Uterus (tissue), 4 donors: ENCODE data around the gene ZNF521. TPM values are rescaled to one million over a fixed set of nuclear protein-coding genes. Genes with fewer than 3 reads are reported as not detected.

ENCODE experiments used
- DNase-seq, 2 donors: peaks; one replicate each; pipeline ENCODE4 v3.0.0-alpha.2; 2019 to 2020
- H3K27ac ChIP-seq, 2 donors: fragments of 200-600 bp; sonication (generic); 1 replicate in 1 of 2; 2 replicates in 1 of 2; pipeline ENCODE4 v1.5.1; 2016 to 2018
- H3K27me3 ChIP-seq, 2 donors: fragments of 200-600 bp; sonication (generic); one replicate each; pipeline ENCODE4 v1.5.1; 2018 to 2019; ENCODE audit warnings: control low read depth in 1 of 2
- H3K36me3 ChIP-seq, 2 donors: fragments of 200-600 bp; sonication (generic); one replicate each; pipeline ENCODE4 v1.5.1; 2019; ENCODE audit warnings: control low read depth in 1 of 2
- H3K4me1 ChIP-seq, 2 donors: fragments of 200-600 bp; sonication (generic); one replicate each; pipeline ENCODE4 v1.5.1; 2018 to 2019; ENCODE audit warnings: control low read depth in 1 of 2
- H3K4me3 ChIP-seq, 2 donors: fragments of 200-600 bp; sonication (generic); 1 replicate in 1 of 2; 2 replicates in 1 of 2; pipeline ENCODE4 v1.5.1; 2018 to 2019; ENCODE audit warnings: mild to moderate bottlenecking in 1 of 2
- H3K9me3 ChIP-seq, 2 donors: fragments of 200-600 bp; sonication (generic); one replicate each; pipeline ENCODE4 v1.5.1; 2019; ENCODE audit warnings: control low read depth in 1 of 2
- POLR2A ChIP-seq, 2 donors: fragments of 450-650 bp; IDR thresholded peaks; one replicate each; pipeline ENCODE4 v1.6.1; 2016; ENCODE audit warnings: antibody characterized with exemption in 2 of 2, mild to moderate bottlenecking in 1 of 2, moderate library complexity in 1 of 2
- intact Hi-C: fragments of 100-400 bp; cut with DNase I; formaldehyde crosslinking; loops from one replicate; pipeline ENCODE4 v1.15.1; 2023; ENCODE audit warnings: low total_unique reads
- total RNA-seq, 4 donors: library from RNA; depleted of rRNA in 3 of 4; stranded (reverse); fragments of >200 nt in 3 of 4; gene quantifications; one replicate each; pipeline versions ENCODE4 v1.1.0 to v1.2.4, GENCODE V29; 2014 to 2023
- TF ChIP-seq, protein P1 (sequence below), 4 experiments: fragments of 200-600 bp in 2 of 4; fragments of 450-650 bp in 2 of 4; sonication (generic) in 2 of 4; IDR thresholded peaks; one replicate each; pipeline ENCODE4 v1.5.1; 2016 to 2019; ENCODE audit warnings: antibody characterized with exemption in 4 of 4, mild to moderate bottlenecking in 2 of 4, moderate library complexity in 1 of 4
- donor health status: DM: yes; HTN: yes; CAD: no.

Gene ZNF521
- total RNA-seq, 4 donors from 2014 or later: 47.4 to 116 (median 72.8) TPM

DNA sequence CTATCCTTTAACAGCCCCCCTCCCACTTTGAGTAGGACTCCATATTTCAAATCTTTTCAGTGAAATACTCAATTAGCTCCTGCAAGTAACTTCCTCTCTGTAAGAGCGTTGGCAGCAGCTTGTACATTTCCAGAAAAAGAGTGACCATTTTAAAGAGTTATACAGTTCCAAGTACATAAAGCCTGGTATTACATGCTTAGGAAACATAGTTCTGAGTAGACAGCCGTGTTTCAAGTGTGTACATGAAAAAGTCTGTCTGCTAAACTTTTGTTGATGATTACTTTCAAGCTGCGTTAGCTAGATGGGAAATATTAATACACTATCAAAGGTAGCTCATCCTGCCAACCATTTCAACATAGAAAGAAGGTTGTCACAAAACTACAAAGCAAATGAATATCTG is 112.8 kb downstream of the ZNF521 start:
- TF ChIP-seq, protein P1, sequence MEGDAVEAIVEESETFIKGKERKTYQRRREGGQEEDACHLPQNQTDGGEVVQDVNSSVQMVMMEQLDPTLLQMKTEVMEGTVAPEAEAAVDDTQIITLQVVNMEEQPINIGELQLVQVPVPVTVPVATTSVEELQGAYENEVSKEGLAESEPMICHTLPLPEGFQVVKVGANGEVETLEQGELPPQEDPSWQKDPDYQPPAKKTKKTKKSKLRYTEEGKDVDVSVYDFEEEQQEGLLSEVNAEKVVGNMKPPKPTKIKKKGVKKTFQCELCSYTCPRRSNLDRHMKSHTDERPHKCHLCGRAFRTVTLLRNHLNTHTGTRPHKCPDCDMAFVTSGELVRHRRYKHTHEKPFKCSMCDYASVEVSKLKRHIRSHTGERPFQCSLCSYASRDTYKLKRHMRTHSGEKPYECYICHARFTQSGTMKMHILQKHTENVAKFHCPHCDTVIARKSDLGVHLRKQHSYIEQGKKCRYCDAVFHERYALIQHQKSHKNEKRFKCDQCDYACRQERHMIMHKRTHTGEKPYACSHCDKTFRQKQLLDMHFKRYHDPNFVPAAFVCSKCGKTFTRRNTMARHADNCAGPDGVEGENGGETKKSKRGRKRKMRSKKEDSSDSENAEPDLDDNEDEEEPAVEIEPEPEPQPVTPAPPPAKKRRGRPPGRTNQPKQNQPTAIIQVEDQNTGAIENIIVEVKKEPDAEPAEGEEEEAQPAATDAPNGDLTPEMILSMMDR (IDR thresholded peaks at IDR 0.05): no peak
- TF ChIP-seq POLR2A (IDR thresholded peaks at IDR 0.05): no peak
- Histone ChIP-seq H3K4me1 (no peaks in the 10 kb centered on the region), H3K27ac (peak overlapping the region; percentile 15 to 25), H3K9me3 (no peaks in the 10 kb centered on the region), H3K27me3 (no peaks in the 10 kb centered on the region), H3K36me3 (no peaks in the 10 kb centered on the region), H3K4me3 (no peak overlapping the region)
- DNase-seq: no peak
- intact Hi-C loops: loop anchor here (10.0 kb wide), 2 partner anchors 46 to 106 kb away; no protein-coding TSS in a partner anchor

DNA sequence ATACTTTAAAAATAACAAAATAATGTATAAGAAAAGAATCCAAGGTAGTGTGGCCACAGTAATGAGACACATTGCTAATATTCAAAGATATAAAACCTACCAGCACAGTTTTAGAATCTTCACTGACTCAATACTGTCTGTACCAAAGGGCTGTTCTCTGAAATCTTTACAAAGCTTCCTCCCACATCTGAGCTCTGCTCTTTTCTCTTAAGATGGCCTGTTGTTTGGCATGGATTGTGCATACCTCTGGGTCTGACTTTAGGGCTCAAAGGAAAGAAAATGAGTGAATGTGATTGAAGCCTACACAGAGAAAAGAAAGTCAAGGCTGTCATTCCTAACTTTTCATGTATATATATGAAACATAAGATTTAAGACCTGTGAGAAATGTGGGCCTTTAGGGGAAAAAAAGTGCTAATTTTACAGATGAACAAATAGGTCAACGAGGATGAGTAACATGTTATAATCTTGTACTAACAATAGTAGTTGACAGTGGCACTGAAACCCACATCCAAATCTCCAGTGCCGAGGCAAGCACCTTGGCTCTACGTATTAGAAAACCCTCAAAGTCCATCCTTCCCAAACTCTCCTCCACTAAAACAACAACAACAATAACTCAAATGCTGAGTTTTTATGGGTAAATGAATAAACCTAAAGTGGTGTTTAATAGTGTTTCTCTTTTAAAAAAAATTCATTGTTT is 114.2 kb downstream of the ZNF521 start:
- peak overlapping the region; percentile 15 to 48 for H3K27ac ChIP-seq
- no peaks in the 10 kb centered on the region for H3K9me3 ChIP-seq
- intact Hi-C loops: loop anchor here (10.0 kb wide), 2 partner anchors 47 to 107 kb away; no protein-coding TSS in a partner anchor
- no peak overlapping the region for H3K4me3 ChIP-seq
- no peaks in the 10 kb centered on the region for H3K36me3 ChIP-seq
- DNase-seq: no peak
- TF ChIP-seq POLR2A (IDR thresholded peaks at IDR 0.05): no peak
- TF ChIP-seq, protein P1 (IDR thresholded peaks at IDR 0.05): no peak
- no peaks in the 10 kb centered on the region for H3K4me1 ChIP-seq
- H3K27me3 ChIP-seq: no peaks in the 10 kb centered on the region

DNA sequence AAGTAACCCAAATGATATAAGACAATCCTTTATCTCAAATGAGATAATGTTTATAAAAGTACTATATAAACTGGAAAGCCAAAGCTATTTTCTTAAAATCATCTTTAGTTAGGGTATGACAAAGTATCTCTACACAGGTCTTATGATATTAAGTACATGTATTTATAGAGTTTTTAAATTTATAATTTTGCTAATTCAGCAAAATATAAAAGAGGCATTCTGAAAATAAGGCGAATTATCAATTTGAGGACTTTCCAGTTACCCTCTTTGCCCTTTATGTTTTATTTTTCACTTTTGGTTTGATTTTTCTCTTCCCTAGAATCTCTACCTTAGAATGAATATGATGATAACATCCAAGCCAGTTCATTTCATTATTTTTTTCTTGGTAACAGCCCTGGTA is 115.2 kb downstream of the ZNF521 start:
- no peaks in the 10 kb centered on the region for H3K4me1 ChIP-seq
- TF ChIP-seq, protein P1 (IDR thresholded peaks at IDR 0.05): no peak
- no peak for TF ChIP-seq POLR2A (IDR thresholded peaks at IDR 0.05)
- H3K4me3 ChIP-seq: no peak overlapping the region
- intact Hi-C loops: loop anchor here (10.0 kb wide), 2 partner anchors 48 to 108 kb away; no protein-coding TSS in a partner anchor
- DNase-seq: no peak
- H3K36me3 ChIP-seq: no peaks in the 10 kb centered on the region
- H3K9me3 ChIP-seq: no peaks in the 10 kb centered on the region
- peak overlapping the region in 1 of 2 donors; percentile 15 for H3K27ac ChIP-seq
- H3K27me3 ChIP-seq: no peaks in the 10 kb centered on the region

DNA sequence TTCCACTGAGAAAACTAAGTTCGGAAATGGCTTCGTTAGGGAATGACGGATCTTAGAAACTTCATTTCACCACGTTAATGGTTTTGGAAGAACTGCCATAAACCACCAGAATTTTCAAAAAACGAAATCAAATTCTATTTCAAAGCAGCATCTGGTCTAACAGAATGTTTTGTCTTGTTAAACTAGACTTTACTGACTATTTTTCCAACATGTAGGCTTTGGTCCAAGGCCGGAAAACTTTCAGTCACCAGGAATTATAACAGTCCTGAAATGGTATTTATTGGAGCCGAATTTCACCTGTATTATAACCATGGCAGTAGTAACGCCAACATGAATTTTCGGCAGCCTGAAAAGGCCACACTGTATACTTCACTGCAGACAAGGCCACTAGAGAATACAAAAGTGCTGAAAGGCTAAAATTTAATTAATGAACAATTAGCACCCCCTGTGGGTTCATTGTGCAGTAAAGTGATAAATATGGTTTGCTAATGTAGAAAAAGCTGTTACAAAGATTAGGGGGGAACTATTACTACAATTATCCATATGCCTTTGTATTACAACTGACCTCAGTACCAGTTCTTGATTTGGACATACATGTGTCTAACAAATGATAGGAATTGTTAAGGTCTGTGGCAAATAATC is 116.4 kb downstream of the ZNF521 start:
- intact Hi-C loops: loop anchor here (10.0 kb wide), 2 partner anchors 49 to 109 kb away; no protein-coding TSS in a partner anchor
- no peak for DNase-seq
- Histone ChIP-seq H3K36me3 (no peaks in the 10 kb centered on the region), H3K27me3 (no peaks in the 10 kb centered on the region), H3K4me3 (no peak overlapping the region), H3K4me1 (peaks cover 0 to 1% of the 10 kb centered on the region in 2 donors), H3K9me3 (no peaks in the 10 kb centered on the region), H3K27ac (peak overlapping the region in 1 of 2 donors; percentile 85)
- TF ChIP-seq, protein P1 (IDR thresholded peaks at IDR 0.05): no peak
